Neuronal stem cell (in vitro differentiated cells): ENCODE measurements around the gene PSMD2.
A peak's percentile ranks its signal among the peaks of the same experiment; 100 is the strongest.

ENCODE experiments used
- DNase-seq: peaks from one replicate; pipeline ENCODE4 v3.0.0-alpha.2; 2013; ENCODE audit warnings: low spot score
- H2AFZ ChIP-seq: one replicate; pipeline ENCODE4 v1.6.1; 2013; ENCODE audit warnings: mild to moderate bottlenecking, low read length, inconsistent platforms
- H2AK5ac ChIP-seq: 2 replicates; pipeline ENCODE4 v1.6.1; 2013; ENCODE audit warnings: low read depth, mild to moderate bottlenecking, inconsistent platforms, low read length, moderate library complexity, mixed read lengths
- H2BK120ac ChIP-seq: 2 replicates; pipeline ENCODE4 v1.6.1; 2013; ENCODE audit warnings: low read depth, mild to moderate bottlenecking, inconsistent platforms, low read length, moderate library complexity, mixed read lengths
- H2BK12ac ChIP-seq: one replicate; pipeline ENCODE4 v1.6.1; 2013; ENCODE audit warnings: low read length, inconsistent platforms
- H2BK15ac ChIP-seq: 2 replicates; pipeline ENCODE4 v1.6.1; 2013; ENCODE audit warnings: mild to moderate bottlenecking, low read length, inconsistent platforms, mixed read lengths
- H2BK5ac ChIP-seq: one replicate; pipeline ENCODE4 v1.6.1; 2013; ENCODE audit warnings: inconsistent platforms, mild to moderate bottlenecking, low read length, moderate library complexity
- H3K14ac ChIP-seq: one replicate; pipeline ENCODE4 v1.6.1; 2013; ENCODE audit warnings: low read length, inconsistent platforms
- H3K18ac ChIP-seq: 2 replicates; pipeline ENCODE4 v1.6.1; 2013; ENCODE audit warnings: low read length, inconsistent platforms
- H3K23ac ChIP-seq: 2 replicates; pipeline ENCODE4 v1.6.1; 2013; ENCODE audit warnings: low read depth, mild to moderate bottlenecking, mixed read lengths, low read length, inconsistent platforms; ENCODE audit not compliant: poor library complexity
- H3K27ac ChIP-seq: replicated peaks from 3 replicates; pipeline ENCODE4 v1.5.1; 2013; ENCODE audit warnings: low read length, inconsistent platforms
- H3K27me3 ChIP-seq, 3 experiments: 2 replicates each; pipeline ENCODE4 v1.6.1; 2013; ENCODE audit warnings: low read length in 3 of 3, mild to moderate bottlenecking in 2 of 3, inconsistent platforms in 1 of 3, low read depth in 1 of 3, mixed read lengths in 1 of 3, moderate library complexity in 1 of 3; ENCODE audit not compliant: control insufficient read depth in 3 of 3, insufficient read depth in 3 of 3
- H3K36me3 ChIP-seq, 2 donors: replicated peaks in 1 of 2; 2 replicates each; pipeline ENCODE4 v1.6.1; 2013; ENCODE audit warnings: low read length in 2 of 2; ENCODE audit not compliant: control insufficient read depth in 2 of 2, insufficient read depth in 2 of 2
- H3K4ac ChIP-seq: 2 replicates; pipeline ENCODE4 v1.6.1; 2013; ENCODE audit warnings: inconsistent platforms, mild to moderate bottlenecking, low read length, moderate library complexity
- H3K4me1 ChIP-seq, 2 donors: 1 replicate in 1 of 2; 2 replicates in 1 of 2; pipeline ENCODE4 v1.6.1; 2013; ENCODE audit warnings: low read length in 2 of 2, low read depth in 1 of 2; ENCODE audit not compliant: control insufficient read depth in 2 of 2, insufficient read depth in 1 of 2
- H3K4me2 ChIP-seq: one replicate; pipeline ENCODE4 v1.6.1; 2013; ENCODE audit warnings: mild to moderate bottlenecking, low read length, inconsistent platforms; ENCODE audit not compliant: insufficient read depth, poor library complexity, severe bottlenecking
- H3K4me3 ChIP-seq, 2 donors: 2 replicates each; pipeline ENCODE4 v1.5.1; 2013; ENCODE audit warnings: low read length in 2 of 2, mild to moderate bottlenecking in 2 of 2, inconsistent platforms in 1 of 2, moderate library complexity in 1 of 2
- H3K79me1 ChIP-seq: one replicate; pipeline ENCODE4 v1.6.1; 2013; ENCODE audit warnings: low read depth, mild to moderate bottlenecking, inconsistent platforms, low read length, moderate library complexity
- H3K9ac ChIP-seq: one replicate; pipeline ENCODE4 v1.6.1; 2013; ENCODE audit warnings: mild to moderate bottlenecking, low read depth, low read length, inconsistent platforms; ENCODE audit not compliant: poor library complexity
- H3K9me3 ChIP-seq, 2 donors: replicated peaks in 1 of 2; 2 replicates each; pipeline versions ENCODE3 to v1.6.1; 2013; ENCODE audit warnings: low read length in 2 of 2, mild to moderate bottlenecking in 2 of 2, inconsistent platforms in 1 of 2, low read depth in 1 of 2, mixed read lengths in 1 of 2, moderate library complexity in 1 of 2; ENCODE audit not compliant: control insufficient read depth in 2 of 2, insufficient read depth in 1 of 2
- H4K8ac ChIP-seq: one replicate; pipeline ENCODE4 v1.6.1; 2013; ENCODE audit warnings: low read depth, mild to moderate bottlenecking, inconsistent platforms, low read length, moderate library complexity
- H4K91ac ChIP-seq: one replicate; pipeline ENCODE4 v1.6.1; 2013; ENCODE audit warnings: low read length, low read depth, mild to moderate bottlenecking, inconsistent platforms; ENCODE audit not compliant: poor library complexity
- WGBS, 2 donors: extraction: QIAGEN DNeasy Blood & Tissue Kit; methylation state at CpG; one replicate each; pipeline ENCODE4 v1.1.7; 2013; ENCODE audit warnings: missing lambda C conversion rate in 2 of 2, mixed read lengths in 1 of 2; ENCODE audit not compliant: insufficient read length in 2 of 2, insufficient replicate concordance in 1 of 2; ENCODE audit errors: extremely low coverage in 2 of 2; 5-methylcytosine and 5-hydroxymethylcytosine counted together

Gene PSMD2

DNA sequence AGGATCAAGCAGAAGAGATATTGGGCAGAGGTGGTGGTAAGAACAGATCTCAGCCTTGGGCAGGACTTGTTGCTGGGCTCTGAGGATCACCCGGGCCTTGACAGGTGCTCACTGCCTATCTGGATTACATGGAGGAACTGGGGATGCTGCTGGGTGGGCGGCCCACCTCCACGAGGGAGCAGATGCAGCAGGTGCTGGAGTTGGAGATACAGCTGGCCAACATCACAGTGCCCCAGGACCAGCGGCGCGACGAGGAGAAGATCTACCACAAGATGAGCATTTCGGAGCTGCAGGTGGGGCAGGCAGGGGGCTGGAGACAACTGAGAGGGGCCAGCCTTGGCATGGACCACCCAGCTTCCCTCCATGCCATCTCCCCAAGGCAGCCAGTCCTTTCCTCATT, 15.4 kb upstream of the PSMD2 start:
- peaks cover 0 to 2% of the 10 kb centered on the region in 2 donors for H3K4me1 ChIP-seq
- WGBS, 2 donors, result no CpG with 5 or more reads among the region's 8 CpGs
- no peaks in the 10 kb centered on the region for H3K79me1 ChIP-seq
- peak overlapping the region; percentile 56 for H3K9ac ChIP-seq
- no peaks in the 10 kb centered on the region for H3K9me3 ChIP-seq
- H3K4me2 ChIP-seq, result peak overlapping the region; percentile 14
- no peak overlapping the region for H2BK12ac ChIP-seq
- no peak overlapping the region for H3K18ac ChIP-seq
- H2BK5ac ChIP-seq, result no peak overlapping the region
- no peak for DNase-seq
- no peak overlapping the region for H2AK5ac ChIP-seq
- no peak overlapping the region for H4K8ac ChIP-seq
- H4K91ac ChIP-seq, result no peak overlapping the region
- no peak overlapping the region for H3K14ac ChIP-seq
- peaks cover 0 to 40% (median 0%) of the 10 kb centered on the region in 3 experiments for H3K27me3 ChIP-seq
- no peak overlapping the region for H3K23ac ChIP-seq
- no peak overlapping the region for H2BK120ac ChIP-seq
- H2AFZ ChIP-seq, result no peak overlapping the region
- no peak overlapping the region for H2BK15ac ChIP-seq
- no peak overlapping the region for H3K27ac ChIP-seq
- H3K36me3 ChIP-seq, result no peaks in the 10 kb centered on the region
- H3K4me3 ChIP-seq, result no peak overlapping the region
- peak overlapping the region; percentile 70 for H3K4ac ChIP-seq

DNA sequence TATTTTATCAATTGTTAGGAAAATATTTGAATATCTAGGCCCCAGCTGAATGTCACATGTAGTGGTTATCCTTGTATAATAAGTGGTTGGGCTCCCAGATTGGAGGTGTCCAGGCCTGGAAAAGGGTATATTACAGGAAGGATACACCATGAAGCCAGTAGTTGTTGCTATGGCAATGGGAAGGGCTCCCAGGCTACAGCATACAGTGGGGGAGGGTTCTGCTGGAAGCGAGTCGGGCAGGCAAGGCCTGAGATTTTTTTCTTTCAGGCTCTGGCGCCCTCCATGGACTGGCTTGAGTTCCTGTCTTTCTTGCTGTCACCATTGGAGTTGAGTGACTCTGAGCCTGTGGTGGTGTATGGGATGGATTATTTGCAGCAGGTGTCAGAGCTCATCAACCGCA, 14.3 kb upstream of the PSMD2 start:
- H2BK120ac ChIP-seq, result no peak overlapping the region
- H3K27me3 ChIP-seq, result peaks cover 0 to 34% (median 0%) of the 10 kb centered on the region in 3 experiments
- H3K79me1 ChIP-seq, result no peaks in the 10 kb centered on the region
- no CpG with 5 or more reads among the region's 4 CpGs for WGBS, 2 donors
- H3K9me3 ChIP-seq, result no peaks in the 10 kb centered on the region
- H2BK15ac ChIP-seq, result no peak overlapping the region
- H4K91ac ChIP-seq, result no peak overlapping the region
- no peak overlapping the region for H3K4me2 ChIP-seq
- H2AFZ ChIP-seq, result peak overlapping the region; percentile 18
- DNase-seq, result peak; percentile 41
- H3K4me1 ChIP-seq, result peaks cover 0 to 2% of the 10 kb centered on the region in 2 donors
- no peak overlapping the region for H4K8ac ChIP-seq
- H2BK5ac ChIP-seq, result no peak overlapping the region
- no peak overlapping the region for H3K14ac ChIP-seq
- H3K18ac ChIP-seq, result no peak overlapping the region
- no peak overlapping the region for H2AK5ac ChIP-seq
- H3K27ac ChIP-seq, result no peak overlapping the region
- no peak overlapping the region for H2BK12ac ChIP-seq
- no peak overlapping the region for H3K4ac ChIP-seq
- H3K23ac ChIP-seq, result no peak overlapping the region
- no peak overlapping the region for H3K9ac ChIP-seq
- no peak overlapping the region for H3K4me3 ChIP-seq
- H3K36me3 ChIP-seq, result no peaks in the 10 kb centered on the region

DNA sequence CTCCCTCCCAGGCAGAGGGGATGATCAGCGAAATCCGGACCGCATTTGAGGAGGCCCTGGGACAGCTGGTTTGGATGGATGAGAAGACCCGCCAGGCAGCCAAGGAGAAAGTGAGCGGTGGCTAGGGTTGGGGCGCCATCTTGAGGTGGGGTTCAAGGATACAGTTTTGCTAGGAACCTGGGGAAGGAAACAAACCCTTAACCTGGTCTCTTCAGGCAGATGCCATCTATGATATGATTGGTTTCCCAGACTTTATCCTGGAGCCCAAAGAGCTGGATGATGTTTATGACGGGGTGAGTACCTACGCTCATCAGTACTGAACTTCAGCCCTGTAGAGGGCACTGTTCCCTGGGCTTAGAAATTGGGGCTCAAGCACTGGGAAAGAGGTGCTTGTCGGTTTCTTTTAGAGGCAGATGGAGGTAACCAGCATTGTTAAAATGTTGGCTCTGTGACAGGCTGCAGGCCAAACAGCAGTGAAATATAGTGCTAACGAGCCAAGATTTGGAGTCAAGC, 9.6 kb upstream of the PSMD2 start:
- no CpG with 5 or more reads among the region's 10 CpGs for WGBS, 2 donors
- no peak overlapping the region for H2AFZ ChIP-seq
- H3K36me3 ChIP-seq, result no peaks in the 10 kb centered on the region
- no peak overlapping the region for H4K91ac ChIP-seq
- H3K4me1 ChIP-seq, result peaks cover 0 to 2% of the 10 kb centered on the region in 2 donors
- no peak overlapping the region for H2AK5ac ChIP-seq
- H3K18ac ChIP-seq, result no peak overlapping the region
- no peak overlapping the region for H3K14ac ChIP-seq
- H3K9me3 ChIP-seq, result no peaks in the 10 kb centered on the region
- H2BK15ac ChIP-seq, result no peak overlapping the region
- peaks cover 0 to 49% (median 0%) of the 10 kb centered on the region in 3 experiments for H3K27me3 ChIP-seq
- no peak overlapping the region for H2BK120ac ChIP-seq
- no peak overlapping the region for H3K4me3 ChIP-seq
- H3K4me2 ChIP-seq, result no peak overlapping the region
- H2BK5ac ChIP-seq, result no peak overlapping the region
- peak; percentile 54 for DNase-seq
- H3K79me1 ChIP-seq, result peaks cover 4% of the 10 kb centered on the region
- H3K23ac ChIP-seq, result no peak overlapping the region
- H3K4ac ChIP-seq, result no peak overlapping the region
- no peak overlapping the region for H2BK12ac ChIP-seq
- H3K9ac ChIP-seq, result no peak overlapping the region
- no peak overlapping the region for H4K8ac ChIP-seq
- no peak overlapping the region for H3K27ac ChIP-seq

DNA sequence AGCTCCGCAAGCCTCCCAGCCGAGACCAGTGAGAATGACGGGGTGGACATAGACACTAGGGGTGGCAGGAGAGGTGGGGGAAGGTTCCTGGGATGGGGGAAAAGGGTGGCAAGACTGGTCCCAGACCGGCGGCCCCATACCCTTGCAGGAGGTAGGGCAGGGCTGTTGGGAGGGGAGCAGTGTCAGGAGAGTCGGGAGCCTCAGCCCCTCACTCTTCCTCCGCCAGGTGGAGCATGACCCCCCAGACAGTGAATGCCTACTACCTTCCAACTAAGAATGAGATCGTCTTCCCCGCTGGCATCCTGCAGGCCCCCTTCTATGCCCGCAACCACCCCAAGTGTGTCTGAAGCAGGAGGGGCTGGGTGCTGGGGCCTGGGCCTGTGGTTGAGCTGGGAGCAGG, 8.7 kb upstream of the PSMD2 start:
- Histone ChIP-seq H3K79me1 (peaks cover 4% of the 10 kb centered on the region), H3K4me1 (no peaks in the 10 kb centered on the region), H3K4me3 (no peak overlapping the region), H3K9ac (peak overlapping the region; percentile 60), H3K4me2 (no peak overlapping the region), H3K27ac (no peak overlapping the region), H3K23ac (peak overlapping the region; percentile 65), H3K9me3 (no peaks in the 10 kb centered on the region), H2BK12ac (no peak overlapping the region), H2AK5ac (peak overlapping the region; percentile 52), H2BK120ac (no peak overlapping the region), H3K14ac (no peak overlapping the region), H2BK5ac (no peak overlapping the region), H3K18ac (no peak overlapping the region), H3K27me3 (peaks cover 0 to 57% (median 0%) of the 10 kb centered on the region in 3 experiments), H2BK15ac (peak overlapping the region; percentile 37), H3K4ac (no peak overlapping the region), H2AFZ (no peak overlapping the region), H4K8ac (no peak overlapping the region), H3K36me3 (no peaks in the 10 kb centered on the region), H4K91ac (no peak overlapping the region)
- no CpG with 5 or more reads among the region's 10 CpGs for WGBS, 2 donors
- DNase-seq, result no peak
